GM12878 (cell line): ENCODE results near the gene SCYL1. TPM values are rescaled to one million over a fixed set of nuclear protein-coding genes. Genes with fewer than 3 reads are reported as not detected.

Source experiments
- CBFB ChIP-seq: IDR thresholded peaks from 2 replicates; pipeline ENCODE4 v1.6.1; 2016; ENCODE audit warnings: antibody characterized with exemption, low read depth
- CREM ChIP-seq: IDR thresholded peaks from 2 replicates; pipeline ENCODE4 v1.6.1; 2014; ENCODE audit warnings: antibody characterized with exemption, low read depth
- ETV6 ChIP-seq, 2 experiments: fragments of 450-650 bp in 1 of 2; IDR thresholded peaks in 1 of 2; conservative IDR thresholded peaks in 1 of 2; 2 replicates each; pipeline ENCODE4 v1.6.1; 2014; ENCODE audit warnings: antibody characterized with exemption in 1 of 2, borderline replicate concordance in 1 of 2, low read depth in 1 of 2, mild to moderate bottlenecking in 1 of 2, moderate library complexity in 1 of 2
- IKZF1 ChIP-seq: fragments of 450-650 bp; conservative IDR thresholded peaks from 2 replicates; pipeline ENCODE4 v1.6.1; 2017; ENCODE audit warnings: antibody characterized with exemption, mild to moderate bottlenecking
- IKZF2 ChIP-seq, 2 experiments: fragments of 450-650 bp; IDR thresholded peaks; 2 replicates each; pipeline ENCODE4 v1.6.1; 2017; ENCODE audit warnings: mild to moderate bottlenecking in 2 of 2, moderate library complexity in 2 of 2
- JUNB ChIP-seq: IDR thresholded peaks from 2 replicates; pipeline ENCODE4 v1.6.1; 2016; ENCODE audit warnings: antibody characterized with exemption, mild to moderate bottlenecking
- MEF2B ChIP-seq: fragments of 450-650 bp; IDR thresholded peaks from 2 replicates; pipeline ENCODE4 v1.6.1; 2018; ENCODE audit warnings: mild to moderate bottlenecking, moderate library complexity; ENCODE audit not compliant: partially characterized antibody, poor library complexity, severe bottlenecking
- NFXL1 ChIP-seq: fragments of 450-650 bp; IDR thresholded peaks from 2 replicates; pipeline ENCODE4 v1.6.1; 2017; ENCODE audit warnings: antibody characterized with exemption, mild to moderate bottlenecking, borderline replicate concordance
- PKNOX1 ChIP-seq: fragments of 450-650 bp; IDR thresholded peaks from 2 replicates; pipeline ENCODE4 v1.6.1; 2016; ENCODE audit warnings: mild to moderate bottlenecking
- PRDM15 ChIP-seq: fragments of 450-650 bp; formaldehyde crosslinking; IDR thresholded peaks from 2 replicates; pipeline ENCODE4 v1.4.0; 2020; ENCODE audit warnings: mild to moderate bottlenecking, moderate library complexity
- SKIL ChIP-seq: fragments of 450-650 bp; IDR thresholded peaks from 2 replicates; pipeline ENCODE4 v1.6.1; 2017; ENCODE audit warnings: mild to moderate bottlenecking, low read depth, inconsistent platforms; ENCODE audit not compliant: poor library complexity, severe bottlenecking
- SMAD1 ChIP-seq: fragments of 450-650 bp; IDR thresholded peaks from 2 replicates; pipeline ENCODE4 v1.6.1; 2018; ENCODE audit warnings: mild to moderate bottlenecking, low read depth; ENCODE audit not compliant: partially characterized antibody
- SMARCA5 ChIP-seq: fragments of 450-650 bp; IDR thresholded peaks from 2 replicates; pipeline ENCODE4 v1.6.1; 2017; ENCODE audit warnings: mild to moderate bottlenecking
- TCF12 ChIP-seq: IDR thresholded peaks from 2 replicates; pipeline ENCODE4 v1.6.1; 2011; ENCODE audit warnings: low read depth, mild to moderate bottlenecking, low read length
- YY1 ChIP-seq: IDR thresholded peaks from 2 replicates; pipeline ENCODE4 v1.6.1; 2011; ENCODE audit warnings: low read depth, mild to moderate bottlenecking, low read length
- ZBED1 ChIP-seq: IDR thresholded peaks from 2 replicates; pipeline ENCODE4 v1.6.1; 2016; ENCODE audit warnings: borderline replicate concordance
- ZBTB11 ChIP-seq: fragments of 450-650 bp; formaldehyde crosslinking; IDR thresholded peaks from 2 replicates; pipeline ENCODE4 v1.5.0; 2022; ENCODE audit warnings: mild to moderate bottlenecking, missing genetic modification characterization
- polyA plus RNA-seq, 11 experiments: library from polyadenylated mRNA; depleted of rRNA in 4 of 11; unstranded in 6 of 11; stranded (reverse) in 5 of 11; fragments of >200 nt; fragmentation: Nextera tagmentation in 4 of 11; fragmentation: Illumina TruSeq in 1 of 11; extraction: Ambion mirVana in 4 of 11; extraction: Trizol in 1 of 11; gene quantifications; 1 replicate in 1 of 11; 2 replicates in 10 of 11; pipeline versions ENCODE4 v1.2.1 to v1.2.3, GENCODE V29; 2011 to 2016; ENCODE audit warnings: inconsistent platforms in 2 of 11, missing spikeins in 2 of 11, low read depth in 1 of 11
- total RNA-seq, 4 experiments: library from RNA; depleted of rRNA in 3 of 4; stranded (reverse); fragments of >200 nt in 3 of 4; fragmentation: Illumina TruSeq in 1 of 4; extraction: Trizol in 1 of 4; gene quantifications; 2 replicates each; pipeline versions ENCODE4 v1.2.1 to v1.2.3, GENCODE V29; 2013 to 2021

SCYL1 gene
- total and polyA plus RNA-seq, 10 of the 15 experiments (the other 5 are each of a cell fraction or from before 2014, with no cell fraction given) = 0.80 to 82.7 (median 51.2) TPM

GRCh38 chr11:65500387-65501185 is 24.3 kb upstream of the SCYL1 start (continued):
- TF ChIP-seq ZBED1 (peak; percentile 63; the same call in 1 of the 2 replicates), ZBTB11 (CRISPR knock-in tag) (peak; percentile 18; the same call in 1 of the 2 replicates), CBFB (peak; percentile 7; the same call in 1 of the 2 replicates), YY1 (peak; percentile 58), IKZF2 (IDR thresholded peaks at IDR 0.05) (peak in 1 of 2 experiments; percentile 42; a peak in 2 of 4 replicates), TCF12 (0 out of 2 replicates have a peak, but pooled peaks have one; percentile 37), IKZF1 (0 out of 2 replicates have a peak, but pooled peaks have one; percentile 28), MEF2B (no peak), ETV6 (conservative IDR thresholded peaks at IDR 0.05 in 1 of 2, IDR thresholded peaks at IDR 0.05 in 1 of 2; ENCODE audit: borderline replicate concordance in 1 of 2, low read depth in 1 of 2) (0 out of 4 replicates have a peak, but pooled peaks of 1 of the 2 experiments have one; percentile 20), PKNOX1 (peak; percentile 9; the same call in 1 of the 2 replicates), JUNB (no peak), PRDM15 (CRISPR knock-in tag) (0 out of 2 replicates have a peak, but pooled peaks have one; percentile 8), SMAD1 (peak; percentile 98), SKIL (no peak), SMARCA5 (no peak), CREM (peak; percentile 22; the same call in 1 of the 2 replicates), NFXL1 (no peak)
- TF ChIP-seq, all 136 proteins: peak for 33
